SK-N-SH (cell line): ENCODE data around the gene PTPRK. TPM values are rescaled to one million over a fixed set of nuclear protein-coding genes. Genes with fewer than 3 reads are reported as not detected.

Experiments
- CTCF ChIA-PET: fragments of 300-600, 350-600 bp; formaldehyde crosslinking; extraction: SDS; loops from one replicate; lab custom pipeline; 2021; lab: Yijun Ruan, JAX
- POLR2A ChIA-PET: fragments of 350-600 bp; sonication (Branson Sonifier 250); formaldehyde crosslinking; extraction: SDS; loops from one replicate; lab custom pipeline; 2020; ENCODE audit warnings: antibody characterized with exemption, inconsistent platforms; lab: Yijun Ruan, JAX
- DNase-seq: peaks from one replicate; pipeline ENCODE4 v3.0.0; 2012
- H2AFZ ChIP-seq: fragments of 200-600 bp; sonication (generic); 2 replicates; pipeline ENCODE4 v1.8.1; 2016; ENCODE audit warnings: antibody characterized with exemption, mild to moderate bottlenecking, low read depth
- H3F3A ChIP-seq: fragments of 200-600 bp; sonication (generic); replicated peaks from 2 replicates; pipeline ENCODE3; 2016; ENCODE audit warnings: antibody characterized with exemption, mild to moderate bottlenecking; ENCODE audit not compliant: insufficient read depth
- H3K27ac ChIP-seq, 2 experiments: fragments of 200-500 bp in 1 of 2; fragments of 200-600 bp in 1 of 2; sonication (Bioruptor generic) in 1 of 2; sonication (generic), shearing (Covaris generic) in 1 of 2; 2 replicates each; pipeline versions ENCODE4 v1.5.1 to v1.6.1; 2014 to 2016; ENCODE audit warnings: low read depth in 2 of 2, inconsistent platforms in 1 of 2, low read length in 1 of 2, mild to moderate bottlenecking in 1 of 2, mixed read lengths in 1 of 2
- H3K27me3 ChIP-seq: fragments of 200-600 bp; sonication (generic), shearing (Covaris generic); 2 replicates; pipeline ENCODE4 v1.6.1; 2016; ENCODE audit warnings: mixed run types; ENCODE audit not compliant: insufficient read depth
- H3K36me3 ChIP-seq, 2 experiments: fragments of 200-500 bp in 1 of 2; fragments of 200-600 bp in 1 of 2; sonication (Bioruptor generic) in 1 of 2; sonication (generic) in 1 of 2; replicated peaks in 1 of 2; 2 replicates each; pipeline versions ENCODE3 to v1.5.1; 2014 to 2016; ENCODE audit warnings: low read length in 1 of 2, mild to moderate bottlenecking in 1 of 2; ENCODE audit not compliant: insufficient read depth in 2 of 2, control insufficient read depth in 1 of 2
- H3K4me1 ChIP-seq, 2 experiments: fragments of 200-500 bp in 1 of 2; fragments of 200-600 bp in 1 of 2; sonication (Bioruptor generic) in 1 of 2; sonication (generic), shearing (Covaris generic) in 1 of 2; 2 replicates each; pipeline versions ENCODE4 v1.5.1 to v1.6.1; 2014 to 2016; ENCODE audit warnings: low read depth in 1 of 2, low read length in 1 of 2, mixed run types in 1 of 2; ENCODE audit not compliant: insufficient read depth in 2 of 2, control insufficient read depth in 1 of 2
- H3K4me2 ChIP-seq: fragments of 200-600 bp; sonication (generic), shearing (Covaris generic); 2 replicates; pipeline ENCODE4 v1.6.1; 2017; ENCODE audit warnings: mixed run types
- H3K4me3 ChIP-seq, 2 experiments: fragments of 200-500 bp in 1 of 2; fragments of 200-600 bp in 1 of 2; sonication (Bioruptor generic) in 1 of 2; sonication (generic), shearing (Covaris generic) in 1 of 2; 2 replicates each; pipeline versions ENCODE4 v1.5.1 to v1.8.1; 2014 to 2016; ENCODE audit warnings: low read depth in 2 of 2, inconsistent platforms in 1 of 2, low read length in 1 of 2, mild to moderate bottlenecking in 1 of 2, mixed read lengths in 1 of 2, moderate library complexity in 1 of 2
- H3K79me2 ChIP-seq: fragments of 200-600 bp; sonication (generic); 2 replicates; pipeline ENCODE4 v1.8.1; 2017; ENCODE audit warnings: mild to moderate bottlenecking; ENCODE audit not compliant: insufficient read depth
- H3K9ac ChIP-seq: fragments of 200-600 bp; sonication (generic); 2 replicates; pipeline ENCODE4 v1.6.1; 2017; ENCODE audit warnings: mixed run types
- H3K9me2 ChIP-seq: fragments of 200-600 bp; sonication (generic); 2 replicates; pipeline ENCODE4 v1.6.1; 2017; ENCODE audit warnings: mixed run types
- H3K9me3 ChIP-seq: fragments of 200-600 bp; sonication (generic); 2 replicates; pipeline ENCODE4 v1.6.1; 2017; ENCODE audit warnings: mixed run types, mild to moderate bottlenecking, moderate library complexity
- H4K20me1 ChIP-seq: fragments of 200-600 bp; sonication (generic); 2 replicates; pipeline ENCODE4 v1.6.1; 2017; ENCODE audit warnings: mild to moderate bottlenecking, mixed run types; ENCODE audit not compliant: insufficient read depth
- CHD2 ChIP-seq: fragments of 150-350 bp; IDR thresholded peaks from 2 replicates; pipeline ENCODE4 v1.6.1; 2018; ENCODE audit warnings: low read length; ENCODE audit not compliant: partially characterized antibody
- ELF1 ChIP-seq: IDR thresholded peaks from 2 replicates; pipeline ENCODE4 v1.4.0; 2012
- EZH2phosphoT487 ChIP-seq: fragments of 200-600 bp; sonication (generic); IDR thresholded peaks from 2 replicates; pipeline ENCODE4 v1.6.1; 2017; ENCODE audit warnings: low read depth, mixed run types, mild to moderate bottlenecking, antibody characterized with exemption, moderate library complexity, borderline replicate concordance
- FOSL2 ChIP-seq: IDR thresholded peaks from 2 replicates; pipeline ENCODE4 v1.4.0; 2012; ENCODE audit warnings: low read depth, mild to moderate bottlenecking, moderate library complexity, borderline replicate concordance
- FOXM1 ChIP-seq: IDR thresholded peaks from 2 replicates; pipeline ENCODE4 v1.4.0; 2012; ENCODE audit warnings: low read depth, mild to moderate bottlenecking
- GABPA ChIP-seq: IDR thresholded peaks from 2 replicates; pipeline ENCODE4 v1.4.0; 2012; ENCODE audit warnings: low read depth, mild to moderate bottlenecking
- GATA2 ChIP-seq: sonication (generic); formaldehyde crosslinking; IDR thresholded peaks from 2 replicates; pipeline ENCODE4 v1.5.0; 2020; ENCODE audit warnings: mild to moderate bottlenecking, missing genetic modification reagents
- JUND ChIP-seq: IDR thresholded peaks from 2 replicates; pipeline ENCODE4 v1.4.0; 2012
- MEF2A ChIP-seq: IDR thresholded peaks from 2 replicates; pipeline ENCODE4 v1.4.0; 2012; ENCODE audit warnings: low read depth, borderline replicate concordance
- RAD21 ChIP-seq: IDR thresholded peaks from 2 replicates; pipeline ENCODE4 v1.6.1; 2012; ENCODE audit warnings: mild to moderate bottlenecking, low read length
- RCOR1 ChIP-seq: fragments of 150-350 bp; IDR thresholded peaks from 2 replicates; pipeline ENCODE4 v1.6.1; 2017; ENCODE audit warnings: antibody characterized with exemption, low read length
- RFX5 ChIP-seq: IDR thresholded peaks from 2 replicates; pipeline ENCODE4 v1.6.1; 2012; ENCODE audit warnings: mild to moderate bottlenecking, improper control_type of control experiment, low read length
- SMC3 ChIP-seq: IDR thresholded peaks from 2 replicates; pipeline ENCODE4 v1.6.1; 2012; ENCODE audit warnings: low read depth, low read length, improper control_type of control experiment
- TAF1 ChIP-seq: IDR thresholded peaks from 2 replicates; pipeline ENCODE4 v1.6.1; 2012; ENCODE audit warnings: low read depth, mild to moderate bottlenecking, low read length, moderate library complexity, borderline replicate concordance
- TEAD4 ChIP-seq: IDR thresholded peaks from 2 replicates; pipeline ENCODE4 v1.4.0; 2012; ENCODE audit warnings: mild to moderate bottlenecking, borderline replicate concordance; ENCODE audit not compliant: insufficient read depth
- USF2 ChIP-seq: fragments of 150-350 bp; IDR thresholded peaks from 2 replicates; pipeline ENCODE4 v1.6.1; 2017; ENCODE audit warnings: antibody characterized with exemption, low read length, low read depth, borderline replicate concordance
- YY1 ChIP-seq: IDR thresholded peaks from 2 replicates; pipeline ENCODE4 v1.4.0; 2012; ENCODE audit warnings: low read depth, mild to moderate bottlenecking
- WGBS: methylation state at CpG from one replicate; pipeline ENCODE4 v1.1.6; 2017; ENCODE audit warnings: low lambda C conversion rate; 5-methylcytosine and 5-hydroxymethylcytosine counted together
- polyA plus RNA-seq, 3 experiments: library from polyadenylated mRNA; depleted of rRNA; stranded (reverse); fragments of >200 nt; gene quantifications; 2 replicates each; pipeline ENCODE4 v1.2.3, GENCODE V29; 2012
- TF ChIP-seq, protein P1 (sequence below): fragments of 150-350 bp; IDR thresholded peaks from 2 replicates; pipeline ENCODE4 v1.6.1; 2016; ENCODE audit warnings: mild to moderate bottlenecking, low read depth, low read length
- TF ChIP-seq, protein P2 (sequence below): fragments of 200-600 bp; sonication (generic); IDR thresholded peaks from 2 replicates; pipeline ENCODE4 v1.6.1; 2017; ENCODE audit warnings: antibody characterized with exemption, mild to moderate bottlenecking, moderate library complexity
- TF ChIP-seq, protein P3 (sequence below): IDR thresholded peaks from 2 replicates; pipeline ENCODE4 v1.4.0; 2012; ENCODE audit warnings: low read depth, borderline replicate concordance
- TF ChIP-seq, protein P4 (sequence below): IDR thresholded peaks from 2 replicates; pipeline ENCODE4 v1.4.0; 2012; ENCODE audit warnings: low read depth, borderline replicate concordance

Gene PTPRK
- polyA plus RNA-seq, 1 of the 3 experiments (the other 2 are of a cell fraction): 9.5 TPM

GRCh38 chr6:128063850-128064539 is 456.4 kb downstream of the PTPRK start (continued):
- TF ChIP-seq USF2: no peak
- TF ChIP-seq, protein P1, sequence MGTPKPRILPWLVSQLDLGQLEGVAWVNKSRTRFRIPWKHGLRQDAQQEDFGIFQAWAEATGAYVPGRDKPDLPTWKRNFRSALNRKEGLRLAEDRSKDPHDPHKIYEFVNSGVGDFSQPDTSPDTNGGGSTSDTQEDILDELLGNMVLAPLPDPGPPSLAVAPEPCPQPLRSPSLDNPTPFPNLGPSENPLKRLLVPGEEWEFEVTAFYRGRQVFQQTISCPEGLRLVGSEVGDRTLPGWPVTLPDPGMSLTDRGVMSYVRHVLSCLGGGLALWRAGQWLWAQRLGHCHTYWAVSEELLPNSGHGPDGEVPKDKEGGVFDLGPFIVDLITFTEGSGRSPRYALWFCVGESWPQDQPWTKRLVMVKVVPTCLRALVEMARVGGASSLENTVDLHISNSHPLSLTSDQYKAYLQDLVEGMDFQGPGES: no peak
- no peak for TF ChIP-seq TEAD4
- TF ChIP-seq EZH2phosphoT487: no peak

- no peak overlapping the region for H3K4me2 ChIP-seq
- ChIA-PET CTCF (no interaction called here), POLR2A (no interaction called here)
- H2AFZ ChIP-seq: no peak overlapping the region
- no peaks in the 10 kb centered on the region for H3K9me3 ChIP-seq
- no peak overlapping the region for H3K27ac ChIP-seq
- H3K27me3 ChIP-seq: no peaks in the 10 kb centered on the region
- H3K36me3 ChIP-seq: peaks cover 10 to 26% of the 10 kb centered on the region in 2 experiments
- 95% methylated on average over 5 of the region's 5 CpGs for WGBS
- H3K79me2 ChIP-seq: no peaks in the 10 kb centered on the region
- DNase-seq: no peak
- no peak overlapping the region for H3K9ac ChIP-seq
- peaks cover 5% of the 10 kb centered on the region for H3F3A ChIP-seq
- no peaks in the 10 kb centered on the region for H3K9me2 ChIP-seq
- no peaks in the 10 kb centered on the region for H3K4me1 ChIP-seq
- TF ChIP-seq TAF1 (no peak), JUND (no peak), MEF2A (no peak), ELF1 (no peak), CHD2 (no peak), FOXM1 (no peak), RCOR1 (no peak), GATA2 (CRISPR knock-in tag) (no peak), SMC3 (no peak), FOSL2 (no peak), RFX5 (no peak), RAD21 (no peak), GABPA (no peak), YY1 (no peak)
- TF ChIP-seq, protein P1: no peak
- TF ChIP-seq, protein P2, sequence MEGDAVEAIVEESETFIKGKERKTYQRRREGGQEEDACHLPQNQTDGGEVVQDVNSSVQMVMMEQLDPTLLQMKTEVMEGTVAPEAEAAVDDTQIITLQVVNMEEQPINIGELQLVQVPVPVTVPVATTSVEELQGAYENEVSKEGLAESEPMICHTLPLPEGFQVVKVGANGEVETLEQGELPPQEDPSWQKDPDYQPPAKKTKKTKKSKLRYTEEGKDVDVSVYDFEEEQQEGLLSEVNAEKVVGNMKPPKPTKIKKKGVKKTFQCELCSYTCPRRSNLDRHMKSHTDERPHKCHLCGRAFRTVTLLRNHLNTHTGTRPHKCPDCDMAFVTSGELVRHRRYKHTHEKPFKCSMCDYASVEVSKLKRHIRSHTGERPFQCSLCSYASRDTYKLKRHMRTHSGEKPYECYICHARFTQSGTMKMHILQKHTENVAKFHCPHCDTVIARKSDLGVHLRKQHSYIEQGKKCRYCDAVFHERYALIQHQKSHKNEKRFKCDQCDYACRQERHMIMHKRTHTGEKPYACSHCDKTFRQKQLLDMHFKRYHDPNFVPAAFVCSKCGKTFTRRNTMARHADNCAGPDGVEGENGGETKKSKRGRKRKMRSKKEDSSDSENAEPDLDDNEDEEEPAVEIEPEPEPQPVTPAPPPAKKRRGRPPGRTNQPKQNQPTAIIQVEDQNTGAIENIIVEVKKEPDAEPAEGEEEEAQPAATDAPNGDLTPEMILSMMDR: no peak
- TF ChIP-seq, protein P3, sequence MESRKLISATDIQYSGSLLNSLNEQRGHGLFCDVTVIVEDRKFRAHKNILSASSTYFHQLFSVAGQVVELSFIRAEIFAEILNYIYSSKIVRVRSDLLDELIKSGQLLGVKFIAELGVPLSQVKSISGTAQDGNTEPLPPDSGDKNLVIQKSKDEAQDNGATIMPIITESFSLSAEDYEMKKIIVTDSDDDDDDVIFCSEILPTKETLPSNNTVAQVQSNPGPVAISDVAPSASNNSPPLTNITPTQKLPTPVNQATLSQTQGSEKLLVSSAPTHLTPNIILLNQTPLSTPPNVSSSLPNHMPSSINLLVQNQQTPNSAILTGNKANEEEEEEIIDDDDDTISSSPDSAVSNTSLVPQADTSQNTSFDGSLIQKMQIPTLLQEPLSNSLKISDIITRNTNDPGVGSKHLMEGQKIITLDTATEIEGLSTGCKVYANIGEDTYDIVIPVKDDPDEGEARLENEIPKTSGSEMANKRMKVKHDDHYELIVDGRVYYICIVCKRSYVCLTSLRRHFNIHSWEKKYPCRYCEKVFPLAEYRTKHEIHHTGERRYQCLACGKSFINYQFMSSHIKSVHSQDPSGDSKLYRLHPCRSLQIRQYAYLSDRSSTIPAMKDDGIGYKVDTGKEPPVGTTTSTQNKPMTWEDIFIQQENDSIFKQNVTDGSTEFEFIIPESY: no peak
- TF ChIP-seq, protein P4, sequence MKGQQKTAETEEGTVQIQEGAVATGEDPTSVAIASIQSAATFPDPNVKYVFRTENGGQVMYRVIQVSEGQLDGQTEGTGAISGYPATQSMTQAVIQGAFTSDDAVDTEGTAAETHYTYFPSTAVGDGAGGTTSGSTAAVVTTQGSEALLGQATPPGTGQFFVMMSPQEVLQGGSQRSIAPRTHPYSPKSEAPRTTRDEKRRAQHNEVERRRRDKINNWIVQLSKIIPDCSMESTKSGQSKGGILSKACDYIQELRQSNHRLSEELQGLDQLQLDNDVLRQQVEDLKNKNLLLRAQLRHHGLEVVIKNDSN: no peak
- no peaks in the 10 kb centered on the region for H4K20me1 ChIP-seq
- H3K4me3 ChIP-seq: no peak overlapping the region
Measured at GRCh38 chr6:128062882-128063603, 457.4 kb downstream of the PTPRK start.
